Thoracic aorta (tissue), 2 donors: ENCODE measurements around the gene POU6F2. TPM values are rescaled to one million over a fixed set of nuclear protein-coding genes. Genes with fewer than 3 reads are reported as not detected.
"Not testable (repeated sequence)": the region's sequence is repeated elsewhere in the genome, so short reads cannot be mapped to it uniquely, and the experiment has no call there.

Experiments used
- ATAC-seq: fragments of 150-250 bp; one replicate; pipeline ENCODE4 v1.8.0; 2017; ENCODE audit warnings: low read depth; ENCODE audit not compliant: insufficient number of reproducible peaks, low FRiP score
- DNase-seq: peaks from one replicate; pipeline ENCODE4 v3.0.0-alpha.2; 2020; ENCODE audit warnings: low spot score
- H3K27ac ChIP-seq, 2 donors: fragments of 200-600 bp; sonication (generic); 1 replicate in 1 of 2; 2 replicates in 1 of 2; pipeline ENCODE4 v1.5.1; 2016; ENCODE audit warnings: mild to moderate bottlenecking in 2 of 2, moderate library complexity in 2 of 2
- H3K27me3 ChIP-seq: fragments of 200-600 bp; sonication (generic); replicated peaks from 2 replicates; pipeline ENCODE4 v1.6.0; 2016; ENCODE audit warnings: mild to moderate bottlenecking; ENCODE audit not compliant: insufficient read depth
- H3K36me3 ChIP-seq: fragments of 200-600 bp; sonication (generic); one replicate; pipeline ENCODE4 v1.5.1; 2016
- H3K4me1 ChIP-seq, 2 donors: fragments of 200-600 bp; sonication (generic); 1 replicate in 1 of 2; 2 replicates in 1 of 2; pipeline versions ENCODE4 v1.5.1 to v1.6.0; 2016; ENCODE audit warnings: low read depth in 2 of 2, mild to moderate bottlenecking in 1 of 2; ENCODE audit not compliant: control insufficient read depth in 1 of 2
- H3K4me3 ChIP-seq: fragments of 200-600 bp; sonication (generic); 2 replicates; pipeline ENCODE4 v1.5.1; 2016; ENCODE audit warnings: mild to moderate bottlenecking
- H3K9me3 ChIP-seq: fragments of 200-600 bp; sonication (generic); 2 replicates; pipeline ENCODE4 v1.5.1; 2016
- CTCF ChIP-seq: fragments of 200-600 bp; sonication (generic); IDR thresholded peaks from one replicate; pipeline ENCODE4 v1.5.1; 2019; ENCODE audit warnings: antibody characterized with exemption
- total RNA-seq, 2 donors: library from RNA; depleted of rRNA; stranded (reverse); fragments of >200 nt; gene quantifications; one replicate each; pipeline versions ENCODE4 v1.1.0 to v1.2.3, GENCODE V29; 2016

The POU6F2 gene
- total RNA-seq, 2 donors from 2014 or later: not detected

GRCh38 chr7:38942431-38943051 is 35.2 kb upstream of the POU6F2 start:
- peaks cover 11 to 35% of the 10 kb centered on the region in 2 donors for H3K4me1 ChIP-seq
- DNase-seq (no peak), ATAC-seq (peak; percentile 81)
- no peaks in the 10 kb centered on the region for H3K9me3 ChIP-seq
- H3K27me3 ChIP-seq: no peaks in the 10 kb centered on the region
- H3K27ac ChIP-seq: peak overlapping the region; percentile 81 to 83
- H3K4me3 ChIP-seq: no peak overlapping the region
- no peaks in the 10 kb centered on the region for H3K36me3 ChIP-seq
- no peak for TF ChIP-seq CTCF

- ATAC-seq, H3K36me3 ChIP-seq, H3K4me3 ChIP-seq, DNase-seq, H3K27ac ChIP-seq, H3K27me3 ChIP-seq, H3K9me3 ChIP-seq: not testable (repeated sequence)
- H3K4me1 ChIP-seq: peaks cover 22 to 30% of the 10 kb centered on the region in 2 donors
Observed at GRCh38 chr7:38947541-38947940, 30.2 kb upstream of the POU6F2 start.

GRCh38 chr7:38950309-38950708 is 27.4 kb upstream of the POU6F2 start:
- H3K27ac ChIP-seq: peak overlapping the region in 1 of 2 donors; percentile 6
- no peak for TF ChIP-seq CTCF

GRCh38 chr7:38951213-38951612 is 26.5 kb upstream of the POU6F2 start:
- TF ChIP-seq CTCF: no peak

More at GRCh38 chr7:38950309-38950708, 27.4 kb upstream of the POU6F2 start:
- Histone ChIP-seq H3K36me3 (no peaks in the 10 kb centered on the region), H3K9me3 (no peaks in the 10 kb centered on the region), H3K27me3 (no peaks in the 10 kb centered on the region), H3K4me1 (peaks cover 14 to 17% of the 10 kb centered on the region in 2 donors), H3K4me3 (no peak overlapping the region)
- no peak for ATAC-seq
- no peak for DNase-seq

GRCh38 chr7:38953227-38953626 is 24.5 kb upstream of the POU6F2 start:
- no peak for TF ChIP-seq CTCF
- Histone ChIP-seq H3K27ac (no peak overlapping the region), H3K4me1 (peaks cover 14 to 17% of the 10 kb centered on the region in 2 donors), H3K36me3 (no peaks in the 10 kb centered on the region), H3K9me3 (no peaks in the 10 kb centered on the region), H3K4me3 (no peak overlapping the region), H3K27me3 (no peaks in the 10 kb centered on the region)
- ATAC-seq: no peak
- no peak for DNase-seq

More at GRCh38 chr7:38951213-38951612, 26.5 kb upstream of the POU6F2 start:
- DNase-seq: no peak
- Histone ChIP-seq H3K36me3 (no peaks in the 10 kb centered on the region), H3K4me3 (no peak overlapping the region), H3K9me3 (no peaks in the 10 kb centered on the region), H3K27me3 (no peaks in the 10 kb centered on the region), H3K4me1 (peaks cover 14 to 17% of the 10 kb centered on the region in 2 donors), H3K27ac (no peak overlapping the region)
- no peak for ATAC-seq

GRCh38 chr7:38953971-38954370 is 23.7 kb upstream of the POU6F2 start:
- no peak for TF ChIP-seq CTCF
- H3K36me3 ChIP-seq: no peaks in the 10 kb centered on the region
- DNase-seq: no peak

More at GRCh38 chr7:38953971-38954370, 23.7 kb upstream of the POU6F2 start:
- Histone ChIP-seq H3K27ac (no peak overlapping the region), H3K4me3 (no peak overlapping the region), H3K9me3 (no peaks in the 10 kb centered on the region), H3K4me1 (peaks cover 14 to 16% of the 10 kb centered on the region in 2 donors), H3K27me3 (no peaks in the 10 kb centered on the region)
- ATAC-seq: no peak
